SK-N-SH treated with all-trans-retinoic acid at 6 μM for 48 hours (cell line): Measurements from ENCODE around the gene CENPP.

Experiments used
- ATAC-seq: fragments of 200-7000 bp; cut with Tn5 transposase; 3 replicates; pipeline ENCODE4 v1.9.1; 2020; ENCODE audit warnings: mild to moderate bottlenecking, moderate library complexity
- ARNTL ChIP-seq: fragments of 450-650 bp; formaldehyde crosslinking; IDR thresholded peaks from 2 replicates; pipeline ENCODE4 v1.5.0; 2020; ENCODE audit warnings: low read depth, mild to moderate bottlenecking, moderate library complexity, borderline replicate concordance
- BACH2 ChIP-seq: fragments of 250-450 bp; sonication (Bioruptor Pico); IDR thresholded peaks from 2 replicates; pipeline ENCODE4 v1.9.0; 2021; ENCODE audit warnings: mild to moderate bottlenecking, borderline replicate concordance
- CREB5 ChIP-seq: fragments of 250-450 bp; sonication (Bioruptor Pico); IDR thresholded peaks from 2 replicates; pipeline ENCODE4 v1.5.1; 2020; ENCODE audit warnings: low read depth, mild to moderate bottlenecking, moderate library complexity
- CSRNP3 ChIP-seq: fragments of 250-450 bp; sonication (Bioruptor Pico); IDR thresholded peaks from 2 replicates; pipeline ENCODE4 v1.5.1; 2021; ENCODE audit warnings: mild to moderate bottlenecking, moderate library complexity
- GLIS3 ChIP-seq: fragments of 250-450 bp; sonication (Bioruptor Pico); IDR thresholded peaks from 2 replicates; pipeline ENCODE4 v1.5.0; 2020; ENCODE audit warnings: mild to moderate bottlenecking, moderate library complexity
- ISL1 ChIP-seq: fragments of 250-450 bp; sonication (Bioruptor Pico); IDR thresholded peaks from 2 replicates; pipeline ENCODE4 v2.1.2; 2022; ENCODE audit warnings: mild to moderate bottlenecking, moderate library complexity
- OSR1 ChIP-seq: fragments of 250-450 bp; sonication (Bioruptor Pico); IDR thresholded peaks from 2 replicates; pipeline ENCODE4 v1.8.0; 2022; ENCODE audit warnings: moderate library complexity, mild to moderate bottlenecking, inconsistent platforms
- PATZ1 ChIP-seq: fragments of 250-450 bp; sonication (Bioruptor Pico); IDR thresholded peaks from 2 replicates; pipeline ENCODE4 v1.8.0; 2020; ENCODE audit warnings: mild to moderate bottlenecking, moderate library complexity, borderline replicate concordance
- POU6F1 ChIP-seq: fragments of 250-450 bp; sonication (Bioruptor Pico); IDR thresholded peaks from 2 replicates; pipeline ENCODE4 v1.8.0; 2021; ENCODE audit warnings: low read depth, mild to moderate bottlenecking, moderate library complexity, borderline replicate concordance
- PPARA ChIP-seq: fragments of 250-450 bp; sonication (Bioruptor Pico); IDR thresholded peaks from 2 replicates; pipeline ENCODE4 v1.5.0; 2020; ENCODE audit warnings: mild to moderate bottlenecking, borderline replicate concordance
- RARB ChIP-seq: fragments of 250-450 bp; sonication (Bioruptor Pico); IDR thresholded peaks from 2 replicates; pipeline ENCODE4 v1.8.0; 2021; ENCODE audit warnings: mild to moderate bottlenecking, moderate library complexity
- TCF4 ChIP-seq: fragments of 250-450 bp; sonication (Bioruptor Pico); IDR thresholded peaks from 2 replicates; pipeline ENCODE4 v1.8.0; 2021; ENCODE audit warnings: mild to moderate bottlenecking, moderate library complexity, borderline replicate concordance
- TOX ChIP-seq: fragments of 250-450 bp; sonication (Bioruptor Pico); IDR thresholded peaks from 2 replicates; pipeline ENCODE4 v1.8.0; 2021; ENCODE audit warnings: mild to moderate bottlenecking, moderate library complexity, borderline replicate concordance
- TSHZ2 ChIP-seq: fragments of 250-450 bp; sonication (Bioruptor Pico); IDR thresholded peaks from 2 replicates; pipeline ENCODE4 v1.5.0; 2020; ENCODE audit warnings: mild to moderate bottlenecking, moderate library complexity
- ZC3H10 ChIP-seq: fragments of 250-450 bp; sonication (Bioruptor Pico); IDR thresholded peaks from 2 replicates; pipeline ENCODE4 v1.5.1; 2021; ENCODE audit warnings: mild to moderate bottlenecking, moderate library complexity
- ZFP3 ChIP-seq: fragments of 250-450 bp; sonication (Bioruptor Pico); IDR thresholded peaks from 2 replicates; pipeline ENCODE4 v1.5.0; 2020; ENCODE audit warnings: mild to moderate bottlenecking, moderate library complexity
- ZFP30 ChIP-seq: fragments of 450-650 bp; formaldehyde crosslinking; IDR thresholded peaks from 2 replicates; pipeline ENCODE4 v1.5.0; 2022; ENCODE audit warnings: mild to moderate bottlenecking, moderate library complexity
- ZNF70 ChIP-seq: fragments of 450-650 bp; formaldehyde crosslinking; IDR thresholded peaks from 2 replicates; pipeline ENCODE4 v1.5.0; 2020; ENCODE audit warnings: mild to moderate bottlenecking, moderate library complexity
- ZNF8 ChIP-seq: fragments of 450-650 bp; formaldehyde crosslinking; IDR thresholded peaks from 2 replicates; pipeline ENCODE4 v1.5.0; 2020; ENCODE audit warnings: mild to moderate bottlenecking, moderate library complexity

The CENPP gene

GRCh38 chr9:92312887-92313623 lies 12.7 kb upstream of the CENPP start (continued):
- no peak for TF ChIP-seq TOX

- no peak for ATAC-seq
- TF ChIP-seq TCF4 (CRISPR knock-in tag) (no peak), POU6F1 (CRISPR knock-in tag) (no peak), OSR1 (CRISPR knock-in tag) (no peak), RARB (CRISPR knock-in tag) (no peak), BACH2 (CRISPR knock-in tag) (no peak), CREB5 (CRISPR knock-in tag) (no peak), ZNF70 (CRISPR knock-in tag) (no peak), CSRNP3 (CRISPR knock-in tag) (no peak)
Observed at GRCh38 chr9:92313624-92314012, 12.1 kb upstream of the CENPP start.

- ATAC-seq, result no peak
- no peak for TF ChIP-seq PPARA
- no peak for TF ChIP-seq RARB (CRISPR knock-in tag)
Observed at GRCh38 chr9:92315456-92315855, 10.3 kb upstream of the CENPP start.

GRCh38 chr9:92324431-92324830 lies 1.3 kb upstream of the CENPP start:
- no peak for ATAC-seq
- no peak for TF ChIP-seq ZC3H10
- no peak for TF ChIP-seq ZFP3
- no peak for TF ChIP-seq PATZ1 (CRISPR knock-in tag)
- TF ChIP-seq TOX, result no peak
- no peak for TF ChIP-seq ARNTL
- no peak for TF ChIP-seq ISL1 (CRISPR knock-in tag)
- no peak for TF ChIP-seq GLIS3
- no peak for TF ChIP-seq ZNF8 (CRISPR knock-in tag)
- TF ChIP-seq TSHZ2 (CRISPR knock-in tag), result no peak

- ATAC-seq, result peak; percentile 63
- no peak for TF ChIP-seq ZFP30
Observed at GRCh38 chr9:92324889-92325268, 874 bp upstream of the CENPP start.
